SU-DHL-6 (cell line): Measurements from ENCODE around the gene STK32B.

Experiments
- H2AFZ ChIP-seq: fragments of 200-600 bp; sonication (generic); 2 replicates; pipeline ENCODE4 v1.6.1; 2014; ENCODE audit warnings: low read depth, mild to moderate bottlenecking, moderate library complexity, mixed read lengths, antibody characterized with exemption, low read length; ENCODE audit not compliant: severe bottlenecking
- H3F3A ChIP-seq: fragments of 200-600 bp; shearing (Covaris generic); 2 replicates; pipeline ENCODE4 v1.6.0; 2016; ENCODE audit warnings: antibody characterized with exemption, mild to moderate bottlenecking; ENCODE audit not compliant: insufficient read depth
- H3K27ac ChIP-seq: fragments of 200-600 bp; sonication (generic); 2 replicates; pipeline ENCODE4 v1.5.1; 2016; ENCODE audit warnings: low read depth, mild to moderate bottlenecking, low read length, moderate library complexity, mixed read lengths
- H3K27me3 ChIP-seq: fragments of 200-600 bp; sonication (generic), shearing (Covaris generic); 2 replicates; pipeline ENCODE4 v1.6.0; 2014; ENCODE audit warnings: mild to moderate bottlenecking, low read length
- H3K36me3 ChIP-seq: fragments of 200-600 bp; sonication (generic); 2 replicates; pipeline ENCODE4 v1.6.1; 2014; ENCODE audit warnings: mild to moderate bottlenecking, low read length, mixed read lengths
- H3K4me2 ChIP-seq: fragments of 300-600, 200-600 bp; shearing (Covaris generic), sonication (generic); 2 replicates; pipeline ENCODE4 v1.6.0; 2014; ENCODE audit warnings: low read length, low read depth, mild to moderate bottlenecking; ENCODE audit not compliant: poor library complexity, severe bottlenecking
- H3K4me3 ChIP-seq: fragments of 200-600 bp; sonication (generic); 2 replicates; pipeline ENCODE4 v1.5.1; 2014; ENCODE audit warnings: antibody characterized with exemption, low read length, mild to moderate bottlenecking, mixed read lengths; ENCODE audit not compliant: insufficient read depth, poor library complexity, severe bottlenecking
- H3K79me2 ChIP-seq: fragments of 200-600 bp; sonication (generic); 2 replicates; pipeline ENCODE4 v1.6.1; 2014; ENCODE audit warnings: mild to moderate bottlenecking, low read length, moderate library complexity; ENCODE audit not compliant: insufficient read depth
- H3K9ac ChIP-seq: fragments of 200-600 bp; sonication (generic); 2 replicates; pipeline ENCODE4 v1.7.0; 2014; ENCODE audit warnings: mild to moderate bottlenecking, low read length
- H3K9me2 ChIP-seq: fragments of 200-600 bp; sonication (generic); replicated peaks from 2 replicates; pipeline ENCODE4 v1.6.1; 2014; ENCODE audit warnings: low read length; ENCODE audit not compliant: insufficient read depth
- H3K9me3 ChIP-seq: fragments of 200-600 bp; sonication (generic); 2 replicates; pipeline ENCODE4 v1.6.1; 2014; ENCODE audit warnings: low read length, mixed read lengths; ENCODE audit not compliant: insufficient read depth
- H4K20me1 ChIP-seq: fragments of 200-600 bp; sonication (generic); 2 replicates; pipeline ENCODE4 v1.6.1; 2014; ENCODE audit warnings: low read depth, mild to moderate bottlenecking, antibody characterized with exemption, low read length, moderate library complexity, mixed read lengths
- EZH2phosphoT487 ChIP-seq: fragments of 200-600 bp; sonication (generic), shearing (Covaris generic); conservative IDR thresholded peaks from 2 replicates; pipeline ENCODE4 v1.6.1; 2018; ENCODE audit warnings: mild to moderate bottlenecking, antibody characterized with exemption, low read length, moderate library complexity, mixed read lengths
- TF ChIP-seq, protein P1 (sequence below): fragments of 200-600 bp; sonication (generic); IDR thresholded peaks from one replicate; pipeline ENCODE4 v1.5.1; 2017; ENCODE audit warnings: antibody characterized with exemption, mild to moderate bottlenecking, low read length, moderate library complexity; ENCODE audit not compliant: insufficient read depth, poor library complexity, severe bottlenecking

STK32B gene

DNA sequence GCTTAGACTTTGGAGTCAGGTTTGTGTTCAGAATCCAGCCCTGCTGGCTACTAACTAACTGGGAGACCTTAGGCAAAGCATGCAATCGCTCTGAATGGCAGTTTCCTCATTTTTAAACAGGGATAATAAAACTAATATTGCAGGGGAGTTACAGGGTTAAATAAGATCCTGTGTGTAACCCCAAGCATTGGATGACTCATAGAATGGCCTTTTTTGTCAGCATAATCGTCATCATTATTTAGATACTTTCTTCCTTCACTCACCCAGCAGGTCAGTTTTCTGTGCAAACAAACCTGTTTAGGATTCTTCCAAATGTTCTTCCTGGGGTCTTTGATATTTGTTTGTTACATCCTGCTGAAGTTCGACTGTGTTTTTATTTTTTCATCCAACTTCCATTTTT, 448.9 kb downstream of the STK32B start:
- Histone ChIP-seq H3K9ac (no peak overlapping the region), H2AFZ (no peak overlapping the region), H4K20me1 (no peaks in the 10 kb centered on the region), H3K36me3 (no peaks in the 10 kb centered on the region), H3K27ac (no peak overlapping the region), H3K9me2 (no peaks in the 10 kb centered on the region), H3F3A (no peaks in the 10 kb centered on the region), H3K79me2 (no peaks in the 10 kb centered on the region), H3K4me2 (no peak overlapping the region), H3K27me3 (no peaks in the 10 kb centered on the region), H3K4me3 (no peak overlapping the region), H3K9me3 (no peaks in the 10 kb centered on the region)
- no peak for TF ChIP-seq EZH2phosphoT487
- TF ChIP-seq, protein P1, sequence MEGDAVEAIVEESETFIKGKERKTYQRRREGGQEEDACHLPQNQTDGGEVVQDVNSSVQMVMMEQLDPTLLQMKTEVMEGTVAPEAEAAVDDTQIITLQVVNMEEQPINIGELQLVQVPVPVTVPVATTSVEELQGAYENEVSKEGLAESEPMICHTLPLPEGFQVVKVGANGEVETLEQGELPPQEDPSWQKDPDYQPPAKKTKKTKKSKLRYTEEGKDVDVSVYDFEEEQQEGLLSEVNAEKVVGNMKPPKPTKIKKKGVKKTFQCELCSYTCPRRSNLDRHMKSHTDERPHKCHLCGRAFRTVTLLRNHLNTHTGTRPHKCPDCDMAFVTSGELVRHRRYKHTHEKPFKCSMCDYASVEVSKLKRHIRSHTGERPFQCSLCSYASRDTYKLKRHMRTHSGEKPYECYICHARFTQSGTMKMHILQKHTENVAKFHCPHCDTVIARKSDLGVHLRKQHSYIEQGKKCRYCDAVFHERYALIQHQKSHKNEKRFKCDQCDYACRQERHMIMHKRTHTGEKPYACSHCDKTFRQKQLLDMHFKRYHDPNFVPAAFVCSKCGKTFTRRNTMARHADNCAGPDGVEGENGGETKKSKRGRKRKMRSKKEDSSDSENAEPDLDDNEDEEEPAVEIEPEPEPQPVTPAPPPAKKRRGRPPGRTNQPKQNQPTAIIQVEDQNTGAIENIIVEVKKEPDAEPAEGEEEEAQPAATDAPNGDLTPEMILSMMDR, result no peak

DNA sequence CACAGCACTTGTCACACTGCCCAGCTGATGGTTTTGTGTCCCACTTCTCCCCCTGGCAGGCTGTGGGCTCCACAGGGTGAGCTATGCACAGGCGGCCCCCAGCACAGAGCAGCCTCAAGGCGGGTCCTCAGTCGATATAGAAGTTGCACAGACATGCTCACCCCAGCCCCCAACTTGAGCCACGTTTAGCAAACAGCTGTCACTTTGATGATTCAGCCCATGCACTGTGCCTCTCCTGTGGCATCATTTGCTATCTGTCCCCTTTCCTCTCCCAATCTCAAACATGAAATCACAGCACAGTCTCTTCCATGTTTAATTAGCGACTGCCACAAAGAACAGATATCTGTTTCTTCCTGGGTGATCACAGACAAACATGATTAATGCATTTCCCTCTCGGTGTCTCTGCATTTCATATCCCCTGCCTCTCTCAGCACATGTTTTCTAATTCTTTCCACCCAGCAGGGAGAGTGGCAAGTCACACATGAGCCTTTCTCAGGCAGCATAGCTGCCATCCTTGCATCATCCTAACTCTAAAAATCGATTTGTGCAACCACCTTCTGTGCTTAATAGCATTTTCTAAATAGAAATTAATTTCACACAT, 452.2 kb downstream of the STK32B start:
- no peaks in the 10 kb centered on the region for H4K20me1 ChIP-seq
- H3K4me3 ChIP-seq, result no peak overlapping the region
- H3F3A ChIP-seq, result no peaks in the 10 kb centered on the region
- H3K9me3 ChIP-seq, result no peaks in the 10 kb centered on the region
- no peaks in the 10 kb centered on the region for H3K27me3 ChIP-seq
- no peaks in the 10 kb centered on the region for H3K79me2 ChIP-seq
- H2AFZ ChIP-seq, result no peak overlapping the region
- TF ChIP-seq, protein P1, result no peak
- no peak for TF ChIP-seq EZH2phosphoT487
- no peak overlapping the region for H3K27ac ChIP-seq
- no peaks in the 10 kb centered on the region for H3K36me3 ChIP-seq
- no peak overlapping the region for H3K4me2 ChIP-seq
- no peak overlapping the region for H3K9ac ChIP-seq
- no peaks in the 10 kb centered on the region for H3K9me2 ChIP-seq

DNA sequence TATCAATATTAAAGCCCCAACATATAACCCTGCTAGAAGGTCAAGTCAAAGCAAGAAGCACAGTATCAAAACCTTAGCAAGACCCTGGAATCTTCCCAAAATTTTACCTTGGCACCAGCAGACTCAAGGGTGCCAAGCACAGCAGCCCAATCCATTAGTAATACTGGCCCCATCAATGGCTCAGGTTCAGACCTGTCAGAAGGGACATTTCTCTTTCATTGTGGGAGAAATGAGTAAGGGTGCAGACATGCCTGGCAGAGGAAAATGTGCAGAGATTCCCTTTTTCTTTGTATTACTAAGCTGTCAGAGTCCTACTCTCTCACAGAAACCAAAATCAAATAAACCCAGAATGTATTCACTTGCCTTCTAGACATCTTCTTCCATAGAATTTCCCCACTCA, 453.2 kb downstream of the STK32B start:
- Histone ChIP-seq H4K20me1 (no peaks in the 10 kb centered on the region), H3K9ac (no peak overlapping the region), H3K9me3 (no peaks in the 10 kb centered on the region), H3K4me2 (no peak overlapping the region), H3K27me3 (no peaks in the 10 kb centered on the region), H2AFZ (no peak overlapping the region), H3K79me2 (no peaks in the 10 kb centered on the region), H3K36me3 (no peaks in the 10 kb centered on the region), H3F3A (no peaks in the 10 kb centered on the region), H3K4me3 (no peak overlapping the region), H3K27ac (no peak overlapping the region), H3K9me2 (no peaks in the 10 kb centered on the region)
- TF ChIP-seq, protein P1, result no peak
- TF ChIP-seq EZH2phosphoT487, result no peak
